Adipocyte (in vitro differentiated cells): ENCODE measurements around the gene SAT1.

ENCODE experiments used
- DNase-seq: peaks from one replicate; pipeline ENCODE4 v3.0.0-alpha.2; 2015; ENCODE audit warnings: low read depth
- H3K27me3 ChIP-seq: replicated peaks from 2 replicates; pipeline ENCODE4 v1.7.0; 2013; ENCODE audit warnings: mild to moderate bottlenecking, low read length, moderate library complexity; ENCODE audit not compliant: control insufficient read depth, insufficient read depth
- H3K36me3 ChIP-seq: 2 replicates; pipeline ENCODE4 v1.7.0; 2013; ENCODE audit warnings: low read length, mild to moderate bottlenecking, moderate library complexity; ENCODE audit not compliant: control insufficient read depth, insufficient read depth, severe bottlenecking
- H3K4me1 ChIP-seq: 2 replicates; pipeline ENCODE4 v1.7.0; 2013; ENCODE audit warnings: mild to moderate bottlenecking, low read length, moderate library complexity; ENCODE audit not compliant: control insufficient read depth, insufficient read depth
- H3K4me3 ChIP-seq: 2 replicates; pipeline ENCODE4 v1.7.0; 2013; ENCODE audit warnings: mild to moderate bottlenecking, low read length, moderate library complexity
- H3K9ac ChIP-seq: 2 replicates; pipeline ENCODE4 v1.7.0; 2013; ENCODE audit warnings: mild to moderate bottlenecking, low read length, moderate library complexity
- H3K9me3 ChIP-seq: 2 replicates; pipeline ENCODE4 v1.7.0; 2013; ENCODE audit warnings: mild to moderate bottlenecking, low read length, moderate library complexity; ENCODE audit not compliant: control insufficient read depth

The SAT1 gene

GRCh38 chrX:23782455-23782854, 518 bp upstream of the SAT1 start:
- Histone ChIP-seq H3K36me3 (peaks cover 14% of the 10 kb centered on the region), H3K9me3 (no peaks in the 10 kb centered on the region), H3K27me3 (no peaks in the 10 kb centered on the region), H3K4me1 (peaks cover 17% of the 10 kb centered on the region), H3K9ac (peak overlapping the region; percentile 54), H3K4me3 (peak overlapping the region; percentile 64)
- DNase-seq = no peak

GRCh38 chrX:23783589-23784469, 856 bp downstream of the SAT1 start:
- H3K4me1 ChIP-seq = peaks cover 24% of the 10 kb centered on the region
- peak overlapping the region; percentile 89 for H3K4me3 ChIP-seq
- peaks cover 14% of the 10 kb centered on the region for H3K36me3 ChIP-seq
- no peak for DNase-seq
- H3K9me3 ChIP-seq = no peaks in the 10 kb centered on the region
- no peaks in the 10 kb centered on the region for H3K27me3 ChIP-seq
- peak overlapping the region; percentile 95 for H3K9ac ChIP-seq

- peaks cover 24% of the 10 kb centered on the region for H3K4me1 ChIP-seq
- H3K9ac ChIP-seq = peak overlapping the region; percentile 95
- peak; percentile 62 for DNase-seq
- H3K9me3 ChIP-seq = no peaks in the 10 kb centered on the region
- peaks cover 14% of the 10 kb centered on the region for H3K36me3 ChIP-seq
- no peaks in the 10 kb centered on the region for H3K27me3 ChIP-seq
- peak overlapping the region; percentile 89 for H3K4me3 ChIP-seq
These were observed 1.7 kb downstream of the SAT1 start for GRCh38 chrX:23784470-23785331.

- Histone ChIP-seq H3K36me3 (peaks cover 14% of the 10 kb centered on the region), H3K4me3 (peak overlapping the region; percentile 89), H3K9ac (peak overlapping the region; percentile 95), H3K27me3 (no peaks in the 10 kb centered on the region), H3K9me3 (no peaks in the 10 kb centered on the region), H3K4me1 (peaks cover 24% of the 10 kb centered on the region)
- DNase-seq = no peak
These were observed 2.6 kb downstream of the SAT1 start for GRCh38 chrX:23785580-23785979.

GRCh38 chrX:23786268-23786815, 3.4 kb downstream of the SAT1 start:
- H3K4me1 ChIP-seq = peaks cover 21% of the 10 kb centered on the region
- H3K9me3 ChIP-seq = no peaks in the 10 kb centered on the region

GRCh38 chrX:23787745-23788118, 4.8 kb downstream of the SAT1 start:
- peaks cover 14% of the 10 kb centered on the region for H3K36me3 ChIP-seq
- peaks cover 12% of the 10 kb centered on the region for H3K4me1 ChIP-seq
- no peaks in the 10 kb centered on the region for H3K27me3 ChIP-seq
- H3K9ac ChIP-seq = peak overlapping the region; percentile 39
- no peak overlapping the region for H3K4me3 ChIP-seq
- H3K9me3 ChIP-seq = no peaks in the 10 kb centered on the region
- no peak for DNase-seq

More at GRCh38 chrX:23786268-23786815, 3.4 kb downstream of the SAT1 start:
- peaks cover 14% of the 10 kb centered on the region for H3K36me3 ChIP-seq
- no peaks in the 10 kb centered on the region for H3K27me3 ChIP-seq
- peak overlapping the region; percentile 89 for H3K4me3 ChIP-seq
- peak overlapping the region; percentile 95 for H3K9ac ChIP-seq
- DNase-seq = no peak

- peaks cover 14% of the 10 kb centered on the region for H3K36me3 ChIP-seq
- no peak overlapping the region for H3K4me3 ChIP-seq
- H3K9ac ChIP-seq = no peak overlapping the region
- H3K4me1 ChIP-seq = peaks cover 12% of the 10 kb centered on the region
- DNase-seq = no peak
- H3K27me3 ChIP-seq = no peaks in the 10 kb centered on the region
- no peaks in the 10 kb centered on the region for H3K9me3 ChIP-seq
These were observed 5.5 kb downstream of the SAT1 start for GRCh38 chrX:23788521-23788920.

- H3K9me3 ChIP-seq = no peaks in the 10 kb centered on the region
- DNase-seq = no peak
- no peak overlapping the region for H3K9ac ChIP-seq
- H3K27me3 ChIP-seq = no peaks in the 10 kb centered on the region
- peaks cover 12% of the 10 kb centered on the region for H3K4me1 ChIP-seq
- peaks cover 14% of the 10 kb centered on the region for H3K36me3 ChIP-seq
- no peak overlapping the region for H3K4me3 ChIP-seq
These were observed 6.0 kb downstream of the SAT1 start for GRCh38 chrX:23788946-23789345.

- Histone ChIP-seq H3K4me1 (peaks cover 12% of the 10 kb centered on the region), H3K9ac (no peak overlapping the region), H3K9me3 (no peaks in the 10 kb centered on the region), H3K36me3 (peaks cover 14% of the 10 kb centered on the region), H3K27me3 (no peaks in the 10 kb centered on the region), H3K4me3 (no peak overlapping the region)
- DNase-seq = no peak
These were observed 6.6 kb downstream of the SAT1 start for GRCh38 chrX:23789386-23790154.

GRCh38 chrX:23790155-23790497, 7.2 kb downstream of the SAT1 start:
- no peak overlapping the region for H3K4me3 ChIP-seq
- no peak for DNase-seq
- no peaks in the 10 kb centered on the region for H3K9me3 ChIP-seq
- peaks cover 13% of the 10 kb centered on the region for H3K36me3 ChIP-seq
- no peaks in the 10 kb centered on the region for H3K27me3 ChIP-seq
- H3K4me1 ChIP-seq = peaks cover 12% of the 10 kb centered on the region
- no peak overlapping the region for H3K9ac ChIP-seq
